ENCODE data around the gene MAML2.
A peak's percentile ranks its signal among the peaks of the same experiment; 100 is the strongest.
"Not testable (repeated sequence)": the region's sequence is repeated elsewhere in the genome, so short reads cannot be mapped to it uniquely, and the experiment has no call there.

Gene MAML2

DNA sequence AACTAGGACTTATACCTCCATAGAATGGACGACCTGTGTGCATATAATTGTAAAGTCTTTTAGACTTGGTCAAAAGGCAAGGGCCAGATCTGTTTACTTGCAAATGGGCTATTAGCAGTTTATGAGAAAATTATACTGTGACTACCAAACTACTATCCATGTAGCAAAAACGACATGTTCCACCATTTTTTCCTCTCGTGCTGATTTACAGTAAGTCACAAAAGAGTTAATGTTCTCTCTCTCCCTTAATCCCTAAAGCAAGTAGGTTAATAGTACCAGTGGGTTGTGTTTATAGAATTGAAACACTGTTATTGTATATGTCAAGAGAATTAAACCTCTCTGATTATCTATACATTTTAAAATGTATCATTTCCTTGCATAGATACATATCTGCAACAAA, 147.3 kb downstream of the MAML2 start:
- Histone ChIP-seq H3K27ac (ENCODE audit: low read depth, low read length, severe bottlenecking) (no peak overlapping the region), H3K36me3 (ENCODE audit: control insufficient read depth, insufficient read depth, low read length) (peaks cover 11% of the 10 kb centered on the region), H3K4me3 (ENCODE audit: extremely low read depth, insufficient read depth, low read length, poor library complexity, severe bottlenecking) (no peak overlapping the region), H3K9me3 (ENCODE audit: control insufficient read depth, low read length) (no peaks in the 10 kb centered on the region), H3K4me1 (ENCODE audit: control insufficient read depth, insufficient read depth, low read length, poor library complexity, severe bottlenecking) (peaks cover 52% of the 10 kb centered on the region)
- no CpG with 5 or more reads among the region's 3 CpGs for WGBS, 2 experiments (ENCODE audit: insufficient coverage in 2 of 2)

DNA sequence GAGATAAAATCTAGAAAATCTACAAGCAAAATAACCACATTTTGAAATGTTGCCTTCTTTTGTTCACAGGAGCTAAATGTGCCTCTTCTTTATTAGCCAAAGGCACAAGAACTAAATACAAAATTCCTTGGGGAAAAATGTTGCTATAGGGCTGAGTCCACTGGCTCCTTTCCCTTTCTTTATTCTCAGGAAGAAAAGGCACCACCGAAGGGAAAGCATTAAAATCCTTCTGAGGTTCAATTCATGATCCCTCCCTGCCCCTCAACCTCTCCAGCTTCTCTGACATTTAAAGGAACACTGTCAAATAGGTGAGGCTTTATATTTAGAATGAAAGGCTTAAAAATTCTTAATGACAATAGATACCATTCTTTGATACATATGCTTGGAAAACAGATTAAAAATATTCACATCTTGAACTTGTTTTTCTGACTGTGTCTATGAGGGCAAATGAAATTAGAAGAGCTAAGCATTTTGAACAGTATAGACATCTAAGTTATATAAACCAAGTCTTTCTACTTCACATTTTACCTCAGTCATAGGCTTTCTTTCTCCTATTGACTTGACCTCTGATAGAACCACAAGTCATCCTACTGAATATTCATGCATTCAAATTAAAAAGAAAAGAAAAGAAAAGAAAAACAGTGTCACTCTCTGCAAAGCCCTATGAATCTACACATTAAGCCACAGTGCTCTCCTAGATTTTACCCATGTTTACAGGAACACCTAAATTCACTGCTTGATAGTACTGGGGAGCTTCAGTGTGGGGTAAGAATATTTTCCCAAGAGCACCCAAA, 148.2 kb downstream of the MAML2 start:
- Histone ChIP-seq H3K36me3 (ENCODE audit: control insufficient read depth, insufficient read depth, low read length) (peaks cover 11% of the 10 kb centered on the region), H3K4me1 (ENCODE audit: control insufficient read depth, insufficient read depth, low read length, poor library complexity, severe bottlenecking) (peaks cover 44% of the 10 kb centered on the region), H3K27ac (ENCODE audit: low read depth, low read length, severe bottlenecking) (peak overlapping the region; percentile 31), H3K9me3 (ENCODE audit: control insufficient read depth, low read length) (no peaks in the 10 kb centered on the region), H3K4me3 (ENCODE audit: extremely low read depth, insufficient read depth, low read length, poor library complexity, severe bottlenecking) (no peak overlapping the region)
- WGBS, 2 experiments (ENCODE audit: insufficient coverage in 2 of 2): no CpG with 5 or more reads among the region's 1 CpG

DNA sequence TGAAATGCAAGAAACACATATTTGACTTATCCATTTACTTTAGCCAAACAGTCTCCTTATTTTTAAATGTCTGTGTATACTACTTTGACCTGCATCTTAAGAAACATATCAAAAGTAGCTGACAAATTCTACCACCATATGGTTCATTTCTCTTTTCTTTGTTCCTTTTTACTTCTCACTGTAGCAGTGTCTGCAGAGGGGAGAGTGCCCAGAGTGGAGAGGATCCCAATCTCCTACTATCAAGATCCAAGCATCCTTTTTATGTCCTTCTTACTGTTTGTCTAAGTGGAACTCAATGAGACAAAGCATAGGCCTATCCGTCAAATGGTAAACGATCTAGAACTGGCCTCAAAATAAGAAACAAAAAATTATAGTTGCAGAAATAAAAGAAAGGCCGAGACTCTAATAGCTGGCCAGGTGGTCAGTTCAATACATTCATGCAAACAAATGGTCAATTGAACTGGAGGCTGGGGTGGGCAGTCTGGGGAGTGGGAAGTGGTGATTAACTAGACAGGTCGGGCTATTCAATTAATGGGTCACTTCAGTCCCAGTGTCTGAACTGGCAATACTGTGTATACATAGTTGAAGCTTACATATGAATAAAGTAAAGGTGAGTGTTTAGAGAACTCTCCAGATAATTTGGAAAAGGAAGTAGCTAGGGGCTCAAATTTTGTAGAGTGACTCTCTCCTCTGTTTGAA, 149.1 kb downstream of the MAML2 start:
- 65 to 76% methylated on average over 2 to 4 of the region's 4 CpGs for WGBS, 2 experiments (ENCODE audit: insufficient coverage in 2 of 2)
- H3K36me3 ChIP-seq (ENCODE audit: control insufficient read depth, insufficient read depth, low read length): peaks cover 11% of the 10 kb centered on the region
- no peaks in the 10 kb centered on the region for H3K9me3 ChIP-seq (ENCODE audit: control insufficient read depth, low read length)
- peaks cover 44% of the 10 kb centered on the region for H3K4me1 ChIP-seq (ENCODE audit: control insufficient read depth, insufficient read depth, low read length, poor library complexity, severe bottlenecking)
- peak overlapping the region; percentile 31 for H3K27ac ChIP-seq (ENCODE audit: low read depth, low read length, severe bottlenecking)
- H3K4me3 ChIP-seq (ENCODE audit: extremely low read depth, insufficient read depth, low read length, poor library complexity, severe bottlenecking): no peak overlapping the region

GRCh38 chr11:96191752-96192151, 151.2 kb downstream of the MAML2 start:
- Histone ChIP-seq H3K4me3 (ENCODE audit: extremely low read depth, insufficient read depth, low read length, poor library complexity, severe bottlenecking) (no peak overlapping the region), H3K4me1 (ENCODE audit: control insufficient read depth, insufficient read depth, low read length, poor library complexity, severe bottlenecking) (peaks cover 50% of the 10 kb centered on the region), H3K27ac (ENCODE audit: low read depth, low read length, severe bottlenecking) (no peak overlapping the region), H3K9me3 (ENCODE audit: control insufficient read depth, low read length) (no peaks in the 10 kb centered on the region), H3K36me3 (ENCODE audit: control insufficient read depth, insufficient read depth, low read length) (no peaks in the 10 kb centered on the region)
- 85 to 94% methylated on average over 2 to 3 of the region's 4 CpGs for WGBS, 2 experiments (ENCODE audit: insufficient coverage in 2 of 2)

- no peaks in the 10 kb centered on the region for H3K9me3 ChIP-seq (ENCODE audit: control insufficient read depth, low read length)
- peak overlapping the region; percentile 10 for H3K27ac ChIP-seq (ENCODE audit: low read depth, low read length, severe bottlenecking)
- no peak overlapping the region for H3K4me3 ChIP-seq (ENCODE audit: extremely low read depth, insufficient read depth, low read length, poor library complexity, severe bottlenecking)
- H3K4me1 ChIP-seq (ENCODE audit: control insufficient read depth, insufficient read depth, low read length, poor library complexity, severe bottlenecking): peaks cover 37% of the 10 kb centered on the region
- no peaks in the 10 kb centered on the region for H3K36me3 ChIP-seq (ENCODE audit: control insufficient read depth, insufficient read depth, low read length)
- whole genome bisulfite sequencing, 2 experiments (ENCODE audit: insufficient coverage in 2 of 2): 89% methylated on average over 1 of the region's 1 CpG; no CpG with 5 or more reads in 1 of the 2 experiments
Observed at GRCh38 chr11:96189351-96189750, 153.6 kb downstream of the MAML2 start.

DNA sequence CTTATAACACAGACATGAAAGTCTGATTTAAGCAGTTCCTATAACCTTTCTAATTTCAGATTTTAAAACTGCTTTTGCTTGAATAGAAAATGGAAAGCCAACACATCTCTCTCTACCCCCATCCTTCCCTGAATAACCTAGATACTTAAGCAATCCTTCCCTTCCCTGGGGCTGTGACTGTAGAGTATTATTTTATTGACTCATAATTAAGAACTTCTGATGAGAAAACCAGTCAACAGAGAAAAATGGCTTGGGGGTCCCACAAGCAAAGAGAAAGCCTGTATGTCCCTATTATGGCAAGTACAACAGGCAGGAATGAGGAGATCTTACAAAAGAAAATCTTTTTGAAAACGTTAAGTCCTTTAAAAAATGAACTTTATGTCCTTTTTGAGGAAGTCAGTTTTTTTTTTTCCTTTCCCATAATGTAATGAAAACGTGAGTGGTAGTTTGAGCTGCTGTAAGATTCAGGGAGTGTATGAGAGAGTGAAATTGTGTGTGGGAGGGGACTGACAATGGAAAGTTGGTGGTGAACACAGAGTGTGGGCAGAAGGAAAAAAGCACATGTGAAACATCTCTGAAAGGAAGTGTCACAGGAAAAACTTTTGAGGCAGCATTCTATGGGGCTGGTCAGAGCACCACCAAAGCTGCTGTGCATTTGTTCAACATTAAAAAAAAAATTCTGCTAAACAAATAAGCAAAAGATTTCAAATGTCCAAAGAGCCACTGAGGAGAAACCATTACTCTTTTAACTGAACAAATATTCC, 154.6 kb downstream of the MAML2 start:
- no peaks in the 10 kb centered on the region for H3K36me3 ChIP-seq (ENCODE audit: control insufficient read depth, insufficient read depth, low read length)
- H3K4me3 ChIP-seq (ENCODE audit: extremely low read depth, insufficient read depth, low read length, poor library complexity, severe bottlenecking): no peak overlapping the region
- H3K4me1 ChIP-seq (ENCODE audit: control insufficient read depth, insufficient read depth, low read length, poor library complexity, severe bottlenecking): peaks cover 32% of the 10 kb centered on the region
- 53 to 74% methylated on average over 2 of the region's 2 CpGs for WGBS, 2 experiments (ENCODE audit: insufficient coverage in 2 of 2)
- H3K27ac ChIP-seq (ENCODE audit: low read depth, low read length, severe bottlenecking): peak overlapping the region; percentile 81
- no peaks in the 10 kb centered on the region for H3K9me3 ChIP-seq (ENCODE audit: control insufficient read depth, low read length)

GRCh38 chr11:96187822-96188221, 155.2 kb downstream of the MAML2 start:
- Histone ChIP-seq H3K4me3 (ENCODE audit: extremely low read depth, insufficient read depth, low read length, poor library complexity, severe bottlenecking) (no peak overlapping the region), H3K9me3 (ENCODE audit: control insufficient read depth, low read length) (no peaks in the 10 kb centered on the region), H3K27ac (ENCODE audit: low read depth, low read length, severe bottlenecking) (peak overlapping the region; percentile 81), H3K4me1 (ENCODE audit: control insufficient read depth, insufficient read depth, low read length, poor library complexity, severe bottlenecking) (peaks cover 32% of the 10 kb centered on the region), H3K36me3 (ENCODE audit: control insufficient read depth, insufficient read depth, low read length) (no peaks in the 10 kb centered on the region)
- WGBS, 2 experiments (ENCODE audit: insufficient coverage in 2 of 2): 100% methylated on average over 1 to 2 of the region's 3 CpGs

DNA sequence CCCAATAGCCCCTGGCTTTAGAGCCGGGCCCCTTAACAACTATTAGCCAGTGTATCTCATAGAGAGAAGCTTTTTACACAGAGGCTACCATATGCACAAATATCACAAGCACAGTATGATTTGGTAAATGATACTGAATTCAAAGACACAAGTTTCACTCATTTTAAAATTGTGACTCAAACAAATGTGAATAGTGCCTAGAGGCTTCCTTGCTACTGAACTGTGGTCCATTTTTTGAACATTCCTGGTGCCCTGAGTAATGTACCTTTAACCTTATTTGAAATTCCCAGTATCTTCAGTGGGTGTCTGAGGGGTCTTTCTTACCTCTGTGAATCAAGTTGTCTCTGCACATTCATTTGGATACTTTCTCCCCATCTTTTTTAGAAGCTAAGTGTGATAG, 156.2 kb downstream of the MAML2 start:
- Histone ChIP-seq H3K27ac (ENCODE audit: low read depth, low read length, severe bottlenecking) (no peak overlapping the region), H3K36me3 (ENCODE audit: control insufficient read depth, insufficient read depth, low read length) (no peaks in the 10 kb centered on the region), H3K4me3 (ENCODE audit: extremely low read depth, insufficient read depth, low read length, poor library complexity, severe bottlenecking) (no peak overlapping the region), H3K4me1 (ENCODE audit: control insufficient read depth, insufficient read depth, low read length, poor library complexity, severe bottlenecking) (peaks cover 32% of the 10 kb centered on the region), H3K9me3 (ENCODE audit: control insufficient read depth, low read length) (no peaks in the 10 kb centered on the region)
- no CpG with 5 or more reads among the region's 1 CpG for WGBS, 2 experiments (ENCODE audit: insufficient coverage in 2 of 2)

GRCh38 chr11:96185220-96185768, 157.7 kb downstream of the MAML2 start:
- H3K36me3 ChIP-seq (ENCODE audit: control insufficient read depth, insufficient read depth, low read length): no peaks in the 10 kb centered on the region
- WGBS, 2 experiments (ENCODE audit: insufficient coverage in 2 of 2): 74 to 87% methylated on average over 3 to 4 of the region's 4 CpGs
- H3K9me3 ChIP-seq (ENCODE audit: control insufficient read depth, low read length): no peaks in the 10 kb centered on the region
- no peak overlapping the region for H3K27ac ChIP-seq (ENCODE audit: low read depth, low read length, severe bottlenecking)
- no peak overlapping the region for H3K4me3 ChIP-seq (ENCODE audit: extremely low read depth, insufficient read depth, low read length, poor library complexity, severe bottlenecking)
- H3K4me1 ChIP-seq (ENCODE audit: control insufficient read depth, insufficient read depth, low read length, poor library complexity, severe bottlenecking): peaks cover 32% of the 10 kb centered on the region

DNA sequence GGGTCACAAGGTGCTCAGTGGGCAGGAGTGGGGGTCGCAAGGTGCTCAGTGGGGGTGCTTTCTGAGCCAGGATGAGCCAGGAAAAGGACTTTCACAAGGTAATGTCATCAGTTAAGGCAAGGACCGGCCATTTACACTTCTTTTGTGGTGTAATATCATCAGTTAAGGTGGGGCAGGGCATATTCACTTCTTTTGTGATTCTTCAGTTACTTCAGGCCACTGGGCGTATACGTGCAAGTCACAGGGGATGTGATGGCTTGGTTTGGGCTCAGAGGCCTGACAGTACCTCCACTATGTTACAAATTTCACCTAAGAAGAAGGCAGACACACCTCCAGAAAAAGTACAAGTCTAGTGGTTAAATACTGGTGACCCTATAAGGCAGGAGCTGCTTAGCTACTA, 162.1 kb downstream of the MAML2 start:
- H3K27ac ChIP-seq (ENCODE audit: low read depth, low read length, severe bottlenecking); H3K36me3 ChIP-seq (ENCODE audit: control insufficient read depth, insufficient read depth, low read length); H3K4me3 ChIP-seq (ENCODE audit: extremely low read depth, insufficient read depth, low read length, poor library complexity, severe bottlenecking); H3K9me3 ChIP-seq (ENCODE audit: control insufficient read depth, low read length); H3K4me1 ChIP-seq (ENCODE audit: control insufficient read depth, insufficient read depth, low read length, poor library complexity, severe bottlenecking): not testable (repeated sequence)
- WGBS, 2 experiments (ENCODE audit: insufficient coverage in 2 of 2): 43% methylated on average over 1 of the region's 4 CpGs; no CpG with 5 or more reads in 1 of the 2 experiments

Data from mesodermal cell (in vitro differentiated cells).